Testis (tissue), 3 donors: ENCODE measurements around the gene TBXA2R. TPM values are rescaled to one million over a fixed set of nuclear protein-coding genes. Genes with fewer than 3 reads are reported as not detected.
A peak's percentile ranks its signal among the peaks of the same experiment; 100 is the strongest.
"Not testable (repeated sequence)": the region's sequence is repeated elsewhere in the genome, so short reads cannot be mapped to it uniquely, and the experiment has no call there.

Experiments used
- DNase-seq: peaks from one replicate; pipeline ENCODE4 v3.0.0-alpha.2; 2019
- H3K27ac ChIP-seq, 2 donors: fragments of 200-600 bp; sonication (generic); one replicate each; pipeline ENCODE4 v1.5.1; 2019
- H3K27me3 ChIP-seq: fragments of 200-600 bp; sonication (generic); one replicate; pipeline ENCODE4 v1.5.1; 2019
- H3K36me3 ChIP-seq: fragments of 200-600 bp; sonication (generic); one replicate; pipeline ENCODE4 v1.5.1; 2017; ENCODE audit warnings: low read depth; ENCODE audit errors: missing control alignments
- H3K4me1 ChIP-seq: fragments of 200-600 bp; sonication (generic); one replicate; pipeline ENCODE4 v1.5.1; 2019
- H3K4me3 ChIP-seq, 2 donors: fragments of 200-600 bp; sonication (generic); one replicate each; pipeline ENCODE4 v1.5.1; 2017 to 2019
- H3K9me3 ChIP-seq: fragments of 200-600 bp; sonication (generic); one replicate; pipeline ENCODE4 v1.5.1; 2017
- CTCF ChIP-seq, 3 experiments: fragments of 450-650 bp in 2 of 3; fragments of 200-600 bp in 1 of 3; sonication (generic) in 1 of 3; IDR thresholded peaks; one replicate each; pipeline ENCODE4 v1.5.1; 2016 to 2019; ENCODE audit warnings: antibody characterized with exemption in 3 of 3, mild to moderate bottlenecking in 2 of 3, moderate library complexity in 1 of 3
- POLR2A ChIP-seq: fragments of 450-650 bp; IDR thresholded peaks from one replicate; pipeline ENCODE4 v1.6.1; 2017; ENCODE audit warnings: antibody characterized with exemption, mild to moderate bottlenecking, moderate library complexity
- WGBS, 2 donors: methylation state at CpG; one replicate each; pipeline ENCODE4 v1.1.5; 2018; 5-methylcytosine and 5-hydroxymethylcytosine counted together
- intact Hi-C: fragments of 100-400 bp; cut with DNase I; formaldehyde crosslinking; loops from one replicate; pipeline ENCODE4 v1.15.1; 2023; ENCODE audit warnings: low total_unique reads
- polyA plus RNA-seq: library from polyadenylated mRNA; stranded (reverse); fragments of 350-450 nt; fragmentation: Illumina TruSeq; extraction: RNeasy Lipid Tissue Mini Kit (QIAGEN cat#74804); gene quantifications from one replicate; pipeline ENCODE4 v1.2.3, GENCODE V29; 2014; ENCODE audit warnings: low read depth, low replicate concordance; ENCODE audit not compliant: insufficient read depth
- total RNA-seq, 2 donors: library from RNA; depleted of rRNA; stranded (reverse); fragments of >200 nt; gene quantifications; one replicate each; pipeline ENCODE4 v1.2.3, GENCODE V29; 2016

TBXA2R gene
- total and polyA plus RNA-seq, 3 donors from 2014 or later: 1.3 to 3.2 (median 1.8) TPM

DNA sequence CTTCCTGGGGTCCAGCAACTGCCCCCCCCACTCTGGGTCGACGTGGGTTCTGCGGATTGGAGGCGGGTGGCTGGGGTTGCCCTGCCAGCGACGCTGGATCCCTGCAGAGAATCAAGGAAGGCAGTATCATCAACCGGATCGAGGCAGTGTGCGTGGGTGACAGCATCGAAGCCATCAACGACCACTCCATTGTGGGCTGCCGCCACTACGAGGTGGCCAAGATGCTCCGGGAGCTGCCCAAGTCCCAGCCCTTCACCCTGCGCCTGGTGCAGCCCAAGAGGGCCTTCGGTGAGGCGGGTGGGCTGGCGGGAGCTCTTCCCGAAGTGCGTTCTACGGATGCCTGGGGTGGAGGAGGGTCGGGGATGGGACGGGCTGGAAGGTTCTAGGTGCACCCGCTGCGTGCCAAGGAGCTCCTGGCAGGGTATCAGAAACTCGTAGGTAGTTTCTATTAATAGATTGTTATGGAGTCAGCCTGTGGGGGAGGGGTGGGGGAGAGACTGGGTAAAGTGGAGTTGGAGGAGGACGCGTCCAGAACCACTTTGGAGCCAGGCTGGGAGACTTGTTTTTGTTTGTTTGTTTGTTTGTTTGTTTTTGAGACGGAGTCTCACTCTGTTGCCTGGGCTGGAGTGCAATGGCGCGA, 19.8 kb downstream of the TBXA2R start:
- DNase-seq: no peak
- WGBS, 2 donors: 43 to 52% methylated on average over 12 to 30 of the region's 31 CpGs
- Histone ChIP-seq H3K27me3 (no peaks in the 10 kb centered on the region), H3K27ac (no peak overlapping the region), H3K36me3 (no peaks in the 10 kb centered on the region), H3K4me3 (no peak overlapping the region), H3K4me1 (no peaks in the 10 kb centered on the region), H3K9me3 (no peaks in the 10 kb centered on the region)
- TF ChIP-seq POLR2A (no peak), CTCF (IDR thresholded peaks at IDR 0.05) (no peak)
- intact Hi-C loops: no loop called here

- H3K27me3 ChIP-seq: no peaks in the 10 kb centered on the region
- TF ChIP-seq POLR2A (no peak), CTCF (IDR thresholded peaks at IDR 0.05) (peak in 2 of 3 experiments; percentile 27 to 54)
- no peaks in the 10 kb centered on the region for H3K9me3 ChIP-seq
- no peak overlapping the region for H3K27ac ChIP-seq
- no peaks in the 10 kb centered on the region for H3K36me3 ChIP-seq
- H3K4me1 ChIP-seq: no peaks in the 10 kb centered on the region
- 25% methylated on average over 16 of the region's 16 CpGs; no CpG with 5 or more reads in 1 of the 2 donors for WGBS, 2 donors
- intact Hi-C loops: no loop called here
- H3K4me3 ChIP-seq: no peak overlapping the region
- DNase-seq: no peak
These were observed 20.5 kb downstream of the TBXA2R start for GRCh38 chr19:3586127-3586626.

DNA sequence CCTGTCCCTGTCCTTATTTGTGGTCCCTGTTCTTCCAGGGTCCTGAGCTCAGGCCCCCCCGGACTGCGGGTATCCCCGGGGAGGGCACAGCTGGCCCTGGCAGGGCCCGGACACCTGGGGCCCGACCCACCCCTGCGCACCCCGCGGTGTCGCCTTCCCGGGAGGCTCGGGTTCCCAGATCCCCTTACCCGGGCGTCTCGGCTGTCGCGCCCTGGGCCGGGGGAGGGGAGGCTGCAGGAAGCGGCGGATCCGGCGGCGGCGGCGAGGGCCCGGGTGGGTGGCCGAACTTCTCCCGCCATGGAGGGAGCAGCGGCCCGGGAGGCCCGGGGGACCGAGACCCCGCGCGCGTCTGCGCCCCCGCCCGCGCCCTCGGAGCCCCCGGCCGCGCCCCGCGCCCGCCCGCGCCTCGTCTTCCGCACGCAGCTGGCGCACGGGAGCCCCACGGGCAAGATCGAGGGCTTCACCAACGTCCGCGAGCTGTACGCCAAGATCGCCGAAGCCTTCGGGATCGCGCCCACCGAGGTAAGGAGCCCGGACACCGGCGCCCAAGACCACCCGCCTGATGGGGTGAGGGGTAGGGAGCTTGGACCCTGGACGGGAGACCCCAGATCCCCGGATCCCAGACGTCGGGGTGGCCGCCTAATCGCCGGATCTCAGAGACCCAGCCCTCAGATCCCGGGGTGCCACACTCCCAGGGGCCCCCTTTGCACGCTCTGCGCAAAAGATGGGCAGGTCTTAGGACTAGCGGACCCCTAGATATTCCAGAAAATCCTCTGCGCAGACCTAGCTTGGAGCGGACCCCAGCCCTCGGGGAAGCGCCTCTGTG, 21.2 kb downstream of the TBXA2R start, which contains the start of gene GIPC3:
TSS of gene GIPC3 (plus strand) at position 178 of the 826 bp plus-strand sequence. CDS start at position 298, 120 bp downstream.
- intact Hi-C loops: no loop called here
- TF ChIP-seq POLR2A (no peak), CTCF (IDR thresholded peaks at IDR 0.05) (no peak)
- no peak within 1 kb of the TSS for H3K27ac ChIP-seq
- 3% methylated on average over 79 of the region's 84 CpGs; no CpG with 5 or more reads in 1 of the 2 donors for WGBS, 2 donors
- H3K9me3 ChIP-seq: no peaks in the 10 kb centered on the region
- H3K36me3 ChIP-seq: no peaks in the 10 kb centered on the region
- no peaks in the 10 kb centered on the region for H3K4me1 ChIP-seq
- no peaks in the 10 kb centered on the region for H3K27me3 ChIP-seq
- no peak within 1 kb of the TSS for H3K4me3 ChIP-seq
- no peak for DNase-seq

- H3K9me3 ChIP-seq, DNase-seq, H3K36me3 ChIP-seq, H3K4me3 ChIP-seq, intact Hi-C loops, H3K27ac ChIP-seq, H3K4me1 ChIP-seq, H3K27me3 ChIP-seq: not testable (repeated sequence)
- 85 to 86% methylated on average over 15 of the region's 15 CpGs for WGBS, 2 donors
These were observed 22.5 kb downstream of the TBXA2R start for GRCh38 chr19:3584036-3584802.

DNA sequence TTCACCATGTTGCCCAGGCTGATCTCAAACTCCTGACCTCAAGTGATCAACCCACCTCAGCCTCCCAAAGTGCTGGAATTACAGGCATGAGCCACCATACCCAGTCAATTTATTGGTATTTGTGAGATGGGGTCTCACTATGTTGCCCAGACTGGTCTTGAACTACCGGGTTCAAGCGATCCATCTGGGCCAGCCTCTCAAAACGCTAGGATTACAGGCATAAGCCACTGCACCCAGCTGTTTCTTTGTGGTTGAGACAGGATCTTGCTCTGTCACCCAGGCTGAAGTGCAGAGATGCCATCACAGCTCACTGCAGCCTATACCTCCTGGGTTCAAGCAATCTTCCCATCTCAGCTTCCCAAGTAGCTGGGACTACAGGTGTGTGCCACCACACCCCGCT, 24.9 kb downstream of the TBXA2R start:
- DNase-seq, H3K4me3 ChIP-seq, H3K9me3 ChIP-seq, intact Hi-C loops, H3K36me3 ChIP-seq, H3K4me1 ChIP-seq, H3K27me3 ChIP-seq, H3K27ac ChIP-seq: not testable (repeated sequence)
- 91 to 97% methylated on average over 4 of the region's 4 CpGs for WGBS, 2 donors
